ENCODE results near the gene TTC1. TPM values are rescaled to one million over a fixed set of nuclear protein-coding genes. Genes with fewer than 3 reads are reported as not detected.

The TTC1 gene
- total RNA-seq, 1 donor, result 51.0 TPM

- TF ChIP-seq, protein P1, sequence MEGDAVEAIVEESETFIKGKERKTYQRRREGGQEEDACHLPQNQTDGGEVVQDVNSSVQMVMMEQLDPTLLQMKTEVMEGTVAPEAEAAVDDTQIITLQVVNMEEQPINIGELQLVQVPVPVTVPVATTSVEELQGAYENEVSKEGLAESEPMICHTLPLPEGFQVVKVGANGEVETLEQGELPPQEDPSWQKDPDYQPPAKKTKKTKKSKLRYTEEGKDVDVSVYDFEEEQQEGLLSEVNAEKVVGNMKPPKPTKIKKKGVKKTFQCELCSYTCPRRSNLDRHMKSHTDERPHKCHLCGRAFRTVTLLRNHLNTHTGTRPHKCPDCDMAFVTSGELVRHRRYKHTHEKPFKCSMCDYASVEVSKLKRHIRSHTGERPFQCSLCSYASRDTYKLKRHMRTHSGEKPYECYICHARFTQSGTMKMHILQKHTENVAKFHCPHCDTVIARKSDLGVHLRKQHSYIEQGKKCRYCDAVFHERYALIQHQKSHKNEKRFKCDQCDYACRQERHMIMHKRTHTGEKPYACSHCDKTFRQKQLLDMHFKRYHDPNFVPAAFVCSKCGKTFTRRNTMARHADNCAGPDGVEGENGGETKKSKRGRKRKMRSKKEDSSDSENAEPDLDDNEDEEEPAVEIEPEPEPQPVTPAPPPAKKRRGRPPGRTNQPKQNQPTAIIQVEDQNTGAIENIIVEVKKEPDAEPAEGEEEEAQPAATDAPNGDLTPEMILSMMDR (IDR thresholded peaks at IDR 0.05; ENCODE audit: insufficient read depth, low read depth, low read length), result no peak
- no peak for DNase-seq (ENCODE audit: low read depth)
- H3K4me3 ChIP-seq (ENCODE audit: low read depth, low read length), result no peak overlapping the region
These were observed 80.6 kb downstream of the TTC1 start for GRCh38 chr5:160089531-160089930.

GRCh38 chr5:160090059-160090458 is 81.1 kb downstream of the TTC1 start:
- no peak for DNase-seq (ENCODE audit: low read depth)
- TF ChIP-seq, protein P1 (IDR thresholded peaks at IDR 0.05; ENCODE audit: insufficient read depth, low read depth, low read length), result no peak
- H3K4me3 ChIP-seq (ENCODE audit: low read depth, low read length), result no peak overlapping the region

GRCh38 chr5:160092514-160092913 is 83.6 kb downstream of the TTC1 start:
- no peak for DNase-seq (ENCODE audit: low read depth)
- TF ChIP-seq, protein P1 (IDR thresholded peaks at IDR 0.05; ENCODE audit: insufficient read depth, low read depth, low read length), result no peak
- no peak overlapping the region for H3K4me3 ChIP-seq (ENCODE audit: low read depth, low read length)

GRCh38 chr5:160092960-160093707 is 84.2 kb downstream of the TTC1 start:
- DNase-seq (ENCODE audit: low read depth), result no peak
- no peak overlapping the region for H3K4me3 ChIP-seq (ENCODE audit: low read depth, low read length)
- TF ChIP-seq, protein P1 (IDR thresholded peaks at IDR 0.05; ENCODE audit: insufficient read depth, low read depth, low read length), result no peak

GRCh38 chr5:160096178-160096577 is 87.2 kb downstream of the TTC1 start:
- TF ChIP-seq, protein P1 (IDR thresholded peaks at IDR 0.05; ENCODE audit: insufficient read depth, low read depth, low read length), result no peak
- no peak overlapping the region for H3K4me3 ChIP-seq (ENCODE audit: low read depth, low read length)
- DNase-seq (ENCODE audit: low read depth), result no peak

DNA sequence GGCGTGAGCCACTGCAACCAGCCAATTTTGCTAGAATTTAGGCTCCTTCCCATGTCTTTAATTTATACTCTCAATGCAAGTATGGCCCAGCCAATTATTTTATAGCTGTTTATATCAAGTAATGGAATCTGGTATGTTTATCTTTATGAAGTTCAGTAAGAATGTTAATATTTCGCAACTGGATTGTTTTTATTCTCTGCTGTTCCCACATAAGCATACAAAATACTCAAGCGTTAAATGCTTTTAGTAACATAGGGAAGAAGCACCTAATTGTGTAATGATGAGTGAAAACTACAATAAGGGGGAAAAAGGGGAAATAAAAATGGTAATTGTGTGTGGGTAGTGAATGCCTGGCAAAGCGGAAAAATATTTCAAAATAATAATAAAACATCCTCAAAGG is 89.1 kb downstream of the TTC1 start:
- TF ChIP-seq, protein P1 (IDR thresholded peaks at IDR 0.05; ENCODE audit: insufficient read depth, low read depth, low read length), result no peak
- no peak overlapping the region for H3K4me3 ChIP-seq (ENCODE audit: low read depth, low read length)
- peak; percentile 79 for DNase-seq (ENCODE audit: low read depth)
